Glomerular endothelial cell (primary cell): ENCODE results near the gene SCRN3. TPM values are rescaled to one million over a fixed set of nuclear protein-coding genes. Genes with fewer than 3 reads are reported as not detected.

ENCODE experiments used
- DNase-seq: peaks from one replicate; pipeline ENCODE4 v3.0.0-alpha.2; 2011; ENCODE audit warnings: low read depth, low spot score; ENCODE audit errors: extremely low read depth
- total RNA-seq: library from RNA; depleted of rRNA; stranded (reverse); fragments of >200 nt; gene quantifications from 2 replicates; pipeline ENCODE4 v1.2.3, GENCODE V29; 2015

Gene SCRN3
- total RNA-seq, 1 donor from 2014 or later = 17.6 TPM

GRCh38 chr2:174477759-174478158 is 82.2 kb downstream of the SCRN3 start:
- DNase-seq = no peak

Other genes starting within 250 kb of the SCRN3 start
- gene OLA1, start 147.2 kb upstream of the SCRN3 start, total RNA-seq = 93.5 and 135 TPM in 2 replicates
- not detected in 2 replicates for gene SP9, start 60.8 kb upstream of the SCRN3 start, total RNA-seq
- gene GPR155, start 91.3 kb downstream of the SCRN3 start, total RNA-seq = 2.5 and 3.8 TPM in 2 replicates
- 14.8 and 35.2 TPM in 2 replicates for gene WIPF1, start 202.1 kb downstream of the SCRN3 start, total RNA-seq